ENCODE data around the gene HIP1R. TPM values are rescaled to one million over a fixed set of nuclear protein-coding genes. Genes with fewer than 3 reads are reported as not detected.

HIP1R gene
- total RNA-seq, 1 experiment from 2014 or later: 36.7 TPM

DNA sequence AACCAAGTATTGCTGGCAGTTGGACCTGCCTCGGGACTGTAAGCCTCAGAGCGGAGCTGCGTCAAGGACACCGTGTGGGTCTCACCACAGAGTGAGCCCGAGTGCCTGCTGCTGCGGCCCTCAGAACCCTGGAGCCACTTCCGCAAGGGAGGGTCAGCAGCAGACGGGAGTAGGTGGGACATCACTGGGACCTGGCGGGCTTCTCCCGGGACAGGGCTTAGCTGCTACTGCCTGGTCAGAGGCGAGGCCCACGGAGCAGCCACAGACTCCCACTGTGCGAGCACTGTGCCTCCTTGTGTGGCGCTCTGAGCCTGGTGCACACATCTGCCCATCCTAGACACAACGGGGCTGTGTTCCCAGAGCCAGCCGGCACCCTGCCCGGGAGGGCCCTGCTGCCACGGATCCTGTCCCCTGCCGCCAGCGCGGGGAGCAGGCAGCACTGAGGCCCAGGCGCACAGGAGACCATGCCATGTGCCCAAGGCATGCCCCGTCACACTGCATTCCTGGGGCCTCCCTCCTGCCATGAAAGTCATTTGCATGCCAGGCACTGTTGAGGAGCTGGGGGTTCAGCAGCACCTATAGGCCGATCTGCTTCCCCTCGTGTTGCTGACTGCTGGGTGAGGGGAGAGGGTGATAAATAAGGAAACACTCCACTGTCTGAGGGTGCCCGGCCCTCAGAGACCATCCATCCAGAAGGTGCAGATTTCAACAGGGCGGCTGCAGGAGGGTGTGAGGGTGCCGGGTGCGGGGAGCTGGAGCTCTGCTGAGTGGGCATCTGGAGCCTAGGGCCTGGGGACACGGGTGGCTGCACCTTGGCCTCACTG, 10.0 kb downstream of the HIP1R start:
- Histone ChIP-seq H3K27me3 (ENCODE audit: control insufficient read depth, insufficient read depth, low read length) (no peaks in the 10 kb centered on the region), H3K4me3 (ENCODE audit: low read depth in 2 of 2, low read length in 2 of 2) (no peak overlapping the region), H3K9me3 (ENCODE audit: control insufficient read depth, insufficient read depth, low read depth, low read length) (no peaks in the 10 kb centered on the region), H3K36me3 (ENCODE audit: control insufficient read depth, insufficient read depth, low read length) (no peaks in the 10 kb centered on the region), H3K4me1 (ENCODE audit: control insufficient read depth, insufficient read depth, low read length) (peaks cover 18% of the 10 kb centered on the region), H3K27ac (ENCODE audit: low read length) (no peak overlapping the region)
- DNase-seq (ENCODE audit: low read depth, low spot score) (no peak), ATAC-seq (no peak)
- intact Hi-C loops (cut with micrococcal nuclease; ENCODE audit: unreplicated experiment): no loop called here
- CTCF ChIA-PET: no interaction called here
- POLR2A ChIA-PET: interaction anchor here (0.5 kb wide), 1 partner anchor 9 kb away, joined by 6 read pairs; no protein-coding TSS in a partner anchor
- no TSS peak for BruUV-seq (replicated peaks)
- TF ChIP-seq TCF7L2 (IDR thresholded peaks at IDR 0.05; ENCODE audit: low read depth, low read length) (no peak), SIN3A (IDR thresholded peaks at IDR 0.05; ENCODE audit: borderline replicate concordance, insufficient read depth, low read depth, low read length) (no peak), POLR2AphosphoS5 (IDR thresholded peaks at IDR 0.05; ENCODE audit: low read depth, low read length) (no peak)
- TF ChIP-seq, protein P1, sequence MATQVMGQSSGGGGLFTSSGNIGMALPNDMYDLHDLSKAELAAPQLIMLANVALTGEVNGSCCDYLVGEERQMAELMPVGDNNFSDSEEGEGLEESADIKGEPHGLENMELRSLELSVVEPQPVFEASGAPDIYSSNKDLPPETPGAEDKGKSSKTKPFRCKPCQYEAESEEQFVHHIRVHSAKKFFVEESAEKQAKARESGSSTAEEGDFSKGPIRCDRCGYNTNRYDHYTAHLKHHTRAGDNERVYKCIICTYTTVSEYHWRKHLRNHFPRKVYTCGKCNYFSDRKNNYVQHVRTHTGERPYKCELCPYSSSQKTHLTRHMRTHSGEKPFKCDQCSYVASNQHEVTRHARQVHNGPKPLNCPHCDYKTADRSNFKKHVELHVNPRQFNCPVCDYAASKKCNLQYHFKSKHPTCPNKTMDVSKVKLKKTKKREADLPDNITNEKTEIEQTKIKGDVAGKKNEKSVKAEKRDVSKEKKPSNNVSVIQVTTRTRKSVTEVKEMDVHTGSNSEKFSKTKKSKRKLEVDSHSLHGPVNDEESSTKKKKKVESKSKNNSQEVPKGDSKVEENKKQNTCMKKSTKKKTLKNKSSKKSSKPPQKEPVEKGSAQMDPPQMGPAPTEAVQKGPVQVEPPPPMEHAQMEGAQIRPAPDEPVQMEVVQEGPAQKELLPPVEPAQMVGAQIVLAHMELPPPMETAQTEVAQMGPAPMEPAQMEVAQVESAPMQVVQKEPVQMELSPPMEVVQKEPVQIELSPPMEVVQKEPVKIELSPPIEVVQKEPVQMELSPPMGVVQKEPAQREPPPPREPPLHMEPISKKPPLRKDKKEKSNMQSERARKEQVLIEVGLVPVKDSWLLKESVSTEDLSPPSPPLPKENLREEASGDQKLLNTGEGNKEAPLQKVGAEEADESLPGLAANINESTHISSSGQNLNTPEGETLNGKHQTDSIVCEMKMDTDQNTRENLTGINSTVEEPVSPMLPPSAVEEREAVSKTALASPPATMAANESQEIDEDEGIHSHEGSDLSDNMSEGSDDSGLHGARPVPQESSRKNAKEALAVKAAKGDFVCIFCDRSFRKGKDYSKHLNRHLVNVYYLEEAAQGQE (IDR thresholded peaks at IDR 0.05; ENCODE audit: insufficient read depth in 1 of 2, low read depth in 2 of 2, low read length in 1 of 2): no peak
- TF ChIP-seq, protein P2, sequence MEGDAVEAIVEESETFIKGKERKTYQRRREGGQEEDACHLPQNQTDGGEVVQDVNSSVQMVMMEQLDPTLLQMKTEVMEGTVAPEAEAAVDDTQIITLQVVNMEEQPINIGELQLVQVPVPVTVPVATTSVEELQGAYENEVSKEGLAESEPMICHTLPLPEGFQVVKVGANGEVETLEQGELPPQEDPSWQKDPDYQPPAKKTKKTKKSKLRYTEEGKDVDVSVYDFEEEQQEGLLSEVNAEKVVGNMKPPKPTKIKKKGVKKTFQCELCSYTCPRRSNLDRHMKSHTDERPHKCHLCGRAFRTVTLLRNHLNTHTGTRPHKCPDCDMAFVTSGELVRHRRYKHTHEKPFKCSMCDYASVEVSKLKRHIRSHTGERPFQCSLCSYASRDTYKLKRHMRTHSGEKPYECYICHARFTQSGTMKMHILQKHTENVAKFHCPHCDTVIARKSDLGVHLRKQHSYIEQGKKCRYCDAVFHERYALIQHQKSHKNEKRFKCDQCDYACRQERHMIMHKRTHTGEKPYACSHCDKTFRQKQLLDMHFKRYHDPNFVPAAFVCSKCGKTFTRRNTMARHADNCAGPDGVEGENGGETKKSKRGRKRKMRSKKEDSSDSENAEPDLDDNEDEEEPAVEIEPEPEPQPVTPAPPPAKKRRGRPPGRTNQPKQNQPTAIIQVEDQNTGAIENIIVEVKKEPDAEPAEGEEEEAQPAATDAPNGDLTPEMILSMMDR (IDR thresholded peaks at IDR 0.05): no peak
- in situ Hi-C loops (cut with HindIII; ENCODE audit: low pct_unique_long_range_greater_than_20kb, low sequenced_read_pairs): no loop called here

DNA sequence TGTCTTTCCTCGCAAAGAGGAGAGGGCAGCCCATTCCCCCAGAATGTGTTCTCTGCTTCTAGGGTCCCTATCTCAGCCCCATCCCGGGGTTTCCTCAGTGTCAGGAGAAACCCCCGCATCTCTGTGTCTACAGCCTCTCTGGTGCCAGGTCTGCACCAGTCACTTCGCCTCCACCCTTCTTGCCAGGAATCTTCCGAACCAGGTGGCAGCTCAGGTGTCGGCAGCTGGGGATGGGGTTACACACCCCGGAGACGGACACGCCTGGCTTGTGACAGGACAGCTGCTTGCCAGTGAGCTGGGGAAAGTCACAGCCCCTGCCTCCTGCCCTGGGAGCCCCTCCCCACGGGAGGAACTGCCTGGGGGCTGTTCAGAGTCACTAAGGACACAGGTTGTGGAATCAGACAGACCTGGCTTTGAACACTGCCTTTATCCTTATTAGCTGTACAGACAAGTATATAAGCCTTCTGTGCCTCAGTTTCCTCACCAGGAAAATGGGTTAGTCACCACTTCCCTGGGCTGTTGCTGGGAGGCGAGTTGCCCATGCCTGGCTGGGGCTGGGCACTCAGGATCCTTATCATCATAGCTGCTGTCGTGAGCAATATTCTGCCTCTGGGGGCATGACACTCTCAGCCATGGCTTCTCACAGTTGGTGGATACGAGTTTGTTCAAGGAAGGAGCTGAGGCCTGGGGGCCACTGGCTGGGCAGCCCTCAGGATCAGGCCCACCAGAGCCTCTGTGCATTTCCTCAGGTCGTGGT, 10.8 kb downstream of the HIP1R start:
- Histone ChIP-seq H3K36me3 (ENCODE audit: control insufficient read depth, insufficient read depth, low read length) (no peaks in the 10 kb centered on the region), H3K4me1 (ENCODE audit: control insufficient read depth, insufficient read depth, low read length) (peaks cover 10% of the 10 kb centered on the region), H3K27ac (ENCODE audit: low read length) (no peak overlapping the region), H3K4me3 (ENCODE audit: low read depth in 2 of 2, low read length in 2 of 2) (no peak overlapping the region), H3K9me3 (ENCODE audit: control insufficient read depth, insufficient read depth, low read depth, low read length) (no peaks in the 10 kb centered on the region), H3K27me3 (ENCODE audit: control insufficient read depth, insufficient read depth, low read length) (no peaks in the 10 kb centered on the region)
- ATAC-seq: no peak
- ChIA-PET POLR2A (no interaction called here), CTCF (no interaction called here)
- DNase-seq (ENCODE audit: low read depth, low spot score): no peak
- TF ChIP-seq POLR2AphosphoS5 (IDR thresholded peaks at IDR 0.05; ENCODE audit: low read depth, low read length) (no peak), SIN3A (IDR thresholded peaks at IDR 0.05; ENCODE audit: borderline replicate concordance, insufficient read depth, low read depth, low read length) (no peak), TCF7L2 (IDR thresholded peaks at IDR 0.05; ENCODE audit: low read depth, low read length) (no peak)
- TF ChIP-seq, protein P1 (IDR thresholded peaks at IDR 0.05; ENCODE audit: insufficient read depth in 1 of 2, low read depth in 2 of 2, low read length in 1 of 2): no peak
- TF ChIP-seq, protein P2 (IDR thresholded peaks at IDR 0.05): no peak
- in situ Hi-C loops (cut with HindIII; ENCODE audit: low pct_unique_long_range_greater_than_20kb, low sequenced_read_pairs) (no loop called here), intact Hi-C loops (cut with micrococcal nuclease; ENCODE audit: unreplicated experiment) (no loop called here)
- BruUV-seq (replicated peaks): no TSS peak
